ENCODE results near the gene HOXB5. TPM values are rescaled to one million over a fixed set of nuclear protein-coding genes. Genes with fewer than 3 reads are reported as not detected.

Gene HOXB5
- total RNA-seq, 2 donors from 2014 or later: not detected

DNA sequence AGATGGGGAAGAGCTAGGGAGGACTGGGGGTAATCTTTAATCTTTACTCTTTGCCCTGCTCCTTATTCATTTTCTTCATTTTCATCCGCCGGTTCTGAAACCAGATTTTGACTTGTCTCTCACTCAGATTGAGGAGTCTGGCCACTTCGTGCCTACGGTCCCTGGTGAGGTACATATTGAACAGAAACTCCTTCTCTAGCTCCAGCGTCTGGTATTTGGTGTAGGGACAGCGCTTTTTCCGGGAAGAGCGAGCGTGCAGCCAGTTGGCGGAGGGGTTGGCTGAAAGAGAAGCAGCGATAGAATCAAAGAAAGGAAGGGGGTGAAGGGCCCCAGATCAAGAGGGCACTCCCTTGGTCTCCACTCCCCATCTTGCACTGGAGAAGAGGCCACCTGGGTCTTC, 29.3 kb upstream of the HOXB5 start:
- DNase-seq (ENCODE audit: low spot score in 2 of 2): no peak
- H3K9me3 Mint-ChIP-seq: no peaks in the 10 kb centered on the region
- no peak overlapping the region for H3K27ac Mint-ChIP-seq
- H3K36me3 Mint-ChIP-seq: no peaks in the 10 kb centered on the region
- no peak for ATAC-seq

GRCh38 chr17:48621410-48622392, 28.1 kb upstream of the HOXB5 start:
- Mint-ChIP-seq H3K9me3 (no peaks in the 10 kb centered on the region), H3K36me3 (peaks cover 0 to 5% of the 10 kb centered on the region in 2 donors), H3K27ac (no peak overlapping the region)
- no peak for DNase-seq (ENCODE audit: low spot score in 2 of 2)
- ATAC-seq: no peak

- no peak for DNase-seq (ENCODE audit: low spot score in 2 of 2)
- ATAC-seq: no peak
- H3K9me3 Mint-ChIP-seq: no peaks in the 10 kb centered on the region
- peaks cover 0 to 7% of the 10 kb centered on the region in 2 donors for H3K36me3 Mint-ChIP-seq
- H3K27ac Mint-ChIP-seq: no peak overlapping the region
Measured at GRCh38 chr17:48620461-48621139, 27.0 kb upstream of the HOXB5 start.

- Mint-ChIP-seq H3K27ac (peak overlapping the region in 1 of 2 donors; percentile 39), H3K9me3 (no peaks in the 10 kb centered on the region), H3K36me3 (peaks cover 0 to 7% of the 10 kb centered on the region in 2 donors)
- DNase-seq (ENCODE audit: low spot score in 2 of 2): no peak
- ATAC-seq: no peak
Measured at GRCh38 chr17:48619826-48620449, 26.4 kb upstream of the HOXB5 start.

- H3K27ac Mint-ChIP-seq: no peak overlapping the region
Measured at GRCh38 chr17:48618256-48618896, 24.8 kb upstream of the HOXB5 start.

GRCh38 chr17:48617471-48618255, 24.1 kb upstream of the HOXB5 start:
- no peak for ATAC-seq
- H3K36me3 Mint-ChIP-seq: peaks cover 0 to 7% of the 10 kb centered on the region in 2 donors
- peak overlapping the region in 1 of 2 donors; percentile 5 for H3K27ac Mint-ChIP-seq
- no peak for DNase-seq (ENCODE audit: low spot score in 2 of 2)
- H3K9me3 Mint-ChIP-seq: no peaks in the 10 kb centered on the region

More at GRCh38 chr17:48618256-48618896, 24.8 kb upstream of the HOXB5 start:
- peak; percentile 76 to 77 for ATAC-seq
- Mint-ChIP-seq H3K9me3 (no peaks in the 10 kb centered on the region), H3K36me3 (peaks cover 0 to 7% of the 10 kb centered on the region in 2 donors)
- peak; percentile 72 to 81 for DNase-seq (ENCODE audit: low spot score in 2 of 2)

GRCh38 chr17:48616717-48617470, 23.3 kb upstream of the HOXB5 start:
- DNase-seq (ENCODE audit: low spot score in 2 of 2) (no peak), ATAC-seq (no peak)
- Mint-ChIP-seq H3K27ac (no peak overlapping the region), H3K36me3 (peaks cover 0 to 7% of the 10 kb centered on the region in 2 donors), H3K9me3 (no peaks in the 10 kb centered on the region)

DNA sequence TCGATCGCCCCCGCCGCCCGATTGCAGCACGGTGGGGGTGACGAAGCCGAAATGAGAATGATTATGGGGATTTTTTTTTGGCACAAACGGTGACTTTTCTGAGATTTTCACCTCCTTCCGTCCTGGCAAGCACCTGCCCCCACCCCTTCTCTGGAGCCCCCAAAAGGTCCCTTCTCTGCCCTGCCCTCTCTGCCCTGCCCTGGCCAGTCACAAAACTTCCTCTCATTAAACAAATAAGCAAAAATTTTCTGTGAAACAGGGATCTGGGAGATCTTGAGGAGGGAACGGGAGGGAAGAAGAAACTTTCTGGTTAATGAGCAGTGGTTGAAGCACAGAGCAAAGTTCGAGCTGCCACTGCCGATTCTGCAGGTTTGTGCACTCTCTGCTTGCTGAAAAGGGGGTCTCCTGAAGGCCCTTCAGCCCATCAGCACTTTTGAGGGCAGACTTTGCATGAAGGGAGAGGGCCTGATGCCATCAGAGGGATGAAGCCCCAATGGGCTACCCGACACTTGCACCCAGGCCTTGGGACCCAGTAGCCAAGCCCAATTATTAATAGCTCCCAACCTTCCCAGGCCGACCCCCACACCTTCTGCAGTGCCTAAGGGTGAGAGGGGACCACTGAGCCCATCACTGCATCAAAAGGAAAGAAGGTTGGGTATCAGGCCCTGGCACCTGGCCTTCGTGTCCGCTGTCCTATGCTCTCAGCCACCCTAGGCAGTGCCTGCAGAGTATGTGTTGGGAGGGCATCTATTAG, 22.6 kb upstream of the HOXB5 start:
- peaks cover 0 to 10% of the 10 kb centered on the region in 2 donors for H3K36me3 Mint-ChIP-seq
- DNase-seq (ENCODE audit: low spot score in 2 of 2) (no peak), ATAC-seq (no peak)
- H3K9me3 Mint-ChIP-seq: no peaks in the 10 kb centered on the region
- H3K27ac Mint-ChIP-seq: no peak overlapping the region

GRCh38 chr17:48615047-48615962, 21.7 kb upstream of the HOXB5 start, which contains the start of gene HOXB8:
HOXB8 (minus strand) TSS chr17:48615292; CDS start chr17:48614704, 588 bp downstream.
- H3K36me3 Mint-ChIP-seq: peaks cover 0 to 15% of the 10 kb centered on the region in 2 donors
- H3K9me3 Mint-ChIP-seq: no peaks in the 10 kb centered on the region
- no peak within 1 kb of the TSS for H3K27ac Mint-ChIP-seq
- DNase-seq (ENCODE audit: low spot score in 2 of 2) (no peak), ATAC-seq (no peak)

- H3K9me3 Mint-ChIP-seq: no peaks in the 10 kb centered on the region
- DNase-seq (ENCODE audit: low spot score in 2 of 2) (no peak), ATAC-seq (peak in 1 of 2 donors; percentile 23)
- peaks cover 0 to 15% of the 10 kb centered on the region in 2 donors for H3K36me3 Mint-ChIP-seq
- H3K27ac Mint-ChIP-seq: no peak overlapping the region
Measured at GRCh38 chr17:48613862-48614694, 20.5 kb upstream of the HOXB5 start.

- Mint-ChIP-seq H3K9me3 (no peaks in the 10 kb centered on the region), H3K36me3 (peaks cover 0 to 15% of the 10 kb centered on the region in 2 donors), H3K27ac (peak overlapping the region in 1 of 2 donors; percentile 22)
- no peak for DNase-seq (ENCODE audit: low spot score in 2 of 2)
- peak; percentile 21 to 64 for ATAC-seq
Measured at GRCh38 chr17:48612854-48613691, 19.5 kb upstream of the HOXB5 start.

GRCh38 chr17:48612456-48612853, 18.9 kb upstream of the HOXB5 start:
- H3K9me3 Mint-ChIP-seq: no peaks in the 10 kb centered on the region
- peaks cover 0 to 15% of the 10 kb centered on the region in 2 donors for H3K36me3 Mint-ChIP-seq
- ATAC-seq (peak in 1 of 2 donors; percentile 8), DNase-seq (ENCODE audit: low spot score in 2 of 2) (no peak)
- peak overlapping the region in 1 of 2 donors; percentile 22 for H3K27ac Mint-ChIP-seq
